ENCODE data around the gene SDSL.

Gene SDSL

DNA sequence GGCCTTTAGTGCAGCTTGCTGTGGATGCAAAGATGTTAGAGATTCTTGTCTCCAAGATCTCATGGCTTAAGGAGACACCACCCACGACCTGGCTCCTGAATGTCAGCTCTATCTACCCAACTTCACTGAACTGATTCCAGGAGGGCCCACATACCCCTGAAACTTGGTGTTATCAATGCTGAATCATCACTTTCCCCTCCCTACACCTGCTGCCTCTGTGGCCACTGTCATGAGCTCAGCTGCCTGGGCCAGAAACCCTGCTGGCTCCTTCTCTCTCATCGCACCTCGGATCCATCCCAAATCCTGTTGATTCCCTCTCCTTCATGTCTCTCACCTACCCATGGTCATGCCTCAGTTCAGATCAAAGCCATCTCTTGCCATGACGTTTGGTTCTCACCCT, 64.5 kb downstream of the SDSL start:
- peaks cover 36% of the 10 kb centered on the region for H3K27me3 ChIP-seq (ENCODE audit: control insufficient read depth, insufficient read depth, low read length)
- H3K9ac ChIP-seq (ENCODE audit: low read depth, low read length) = no peak overlapping the region
- no peaks in the 10 kb centered on the region for H3K36me3 ChIP-seq (ENCODE audit: control insufficient read depth, insufficient read depth, low read length)
- H3K4me3 ChIP-seq (ENCODE audit: low read depth, low read length) = no peak overlapping the region
- H3K4me1 ChIP-seq (ENCODE audit: control insufficient read depth, insufficient read depth, low read length) = peaks cover 11% of the 10 kb centered on the region
- no peaks in the 10 kb centered on the region for H3K9me3 ChIP-seq (ENCODE audit: control insufficient read depth, insufficient read depth, low read length)
